ENCODE results near the gene CD276. TPM values are rescaled to one million over a fixed set of nuclear protein-coding genes. Genes with fewer than 3 reads are reported as not detected.

Gene CD276
- total RNA-seq, 4 donors from 2014 or later, result 22.8 to 48.7 (median 30.8) TPM

DNA sequence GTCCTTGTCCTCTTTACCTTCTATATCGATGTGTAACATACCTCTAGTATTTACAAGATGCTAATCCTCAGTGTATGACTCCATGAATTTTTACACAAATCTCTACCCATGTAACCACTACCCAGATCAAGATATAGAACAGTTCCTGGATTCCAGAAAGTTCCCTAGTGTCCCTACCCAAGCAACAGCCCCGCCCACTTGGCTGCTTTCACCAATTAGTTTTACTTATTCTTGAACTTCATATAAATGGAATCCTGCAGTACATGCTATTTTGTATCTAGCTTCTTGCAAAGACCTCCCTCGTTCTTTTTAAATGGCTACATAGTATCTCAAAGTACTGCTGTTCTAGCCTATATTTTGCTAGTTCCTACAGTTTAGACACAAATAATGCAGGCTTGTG lies 33.0 kb downstream of the CD276 start:
- Histone ChIP-seq H3K27me3 (no peaks in the 10 kb centered on the region), H3K9me3 (no peaks in the 10 kb centered on the region), H3K4me3 (no peak overlapping the region), H3K36me3 (peaks cover 0 to 12% (median 0%) of the 10 kb centered on the region in 3 donors), H3K27ac (no peak overlapping the region), H3K4me1 (no peaks in the 10 kb centered on the region)
- no peak for TF ChIP-seq POLR2A (IDR thresholded peaks at IDR 0.05)
- no peak for TF ChIP-seq CTCF (IDR thresholded peaks at IDR 0.05)
- DNase-seq, result no peak

- TF ChIP-seq POLR2A (IDR thresholded peaks at IDR 0.05), result no peak
- TF ChIP-seq CTCF (IDR thresholded peaks at IDR 0.05), result no peak
- peaks cover 0 to 7% (median 0%) of the 10 kb centered on the region in 3 donors for H3K36me3 ChIP-seq
- H3K27ac ChIP-seq, result no peak overlapping the region
- H3K4me3 ChIP-seq, result no peak overlapping the region
- no peak for DNase-seq
- no peaks in the 10 kb centered on the region for H3K4me1 ChIP-seq
- H3K9me3 ChIP-seq, result no peaks in the 10 kb centered on the region
- no peaks in the 10 kb centered on the region for H3K27me3 ChIP-seq
Measured at GRCh38 chr15:73717802-73718201, 33.6 kb downstream of the CD276 start.

DNA sequence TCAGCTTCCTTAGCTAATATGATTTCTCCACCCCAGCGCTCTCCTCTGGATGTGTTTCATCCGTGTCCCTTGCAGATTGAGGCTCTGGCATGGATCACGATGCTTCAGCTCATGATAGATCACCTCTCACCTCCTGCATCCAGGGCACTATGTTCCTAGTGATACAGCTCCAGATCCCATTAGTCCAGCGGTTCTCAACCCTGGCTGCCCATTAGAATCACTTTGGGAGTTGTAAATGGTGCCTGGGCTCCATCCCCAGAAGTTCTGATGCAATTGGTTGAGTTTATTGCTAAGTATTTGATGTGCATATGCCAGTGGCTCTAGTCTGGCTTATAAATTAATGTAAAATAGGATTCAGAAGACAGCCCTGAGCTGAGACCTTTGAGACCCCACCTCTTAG lies 34.5 kb downstream of the CD276 start:
- no peak for TF ChIP-seq POLR2A (IDR thresholded peaks at IDR 0.05)
- TF ChIP-seq CTCF (IDR thresholded peaks at IDR 0.05), result no peak
- H3K27me3 ChIP-seq, result no peaks in the 10 kb centered on the region
- DNase-seq, result no peak
- no peaks in the 10 kb centered on the region for H3K4me1 ChIP-seq
- H3K36me3 ChIP-seq, result peaks cover 0 to under 1% (median 0%) of the 10 kb centered on the region in 3 donors
- no peak overlapping the region for H3K4me3 ChIP-seq
- H3K27ac ChIP-seq, result no peak overlapping the region
- H3K9me3 ChIP-seq, result no peaks in the 10 kb centered on the region

DNA sequence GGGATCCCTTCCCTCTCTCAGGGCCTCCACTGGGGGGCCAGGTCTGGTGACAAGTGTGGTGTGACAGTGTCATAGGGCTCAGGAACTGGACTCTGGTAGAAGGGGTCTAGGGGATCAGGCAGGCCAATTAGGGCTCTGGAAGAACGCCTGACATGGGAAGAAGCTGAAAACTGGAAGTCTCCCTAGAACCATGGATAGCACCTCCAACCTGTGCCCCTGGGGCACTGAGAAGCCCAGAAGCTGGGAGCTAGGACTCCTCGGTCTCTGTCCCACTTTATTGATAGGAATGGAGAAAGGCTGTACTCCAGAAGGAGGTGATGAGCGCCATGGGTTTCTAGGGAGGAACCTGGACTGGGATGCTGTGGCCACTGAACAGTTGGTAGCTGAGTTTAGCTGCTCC lies 38.2 kb downstream of the CD276 start:
- Histone ChIP-seq H3K4me3 (no peak overlapping the region), H3K4me1 (no peaks in the 10 kb centered on the region), H3K9me3 (no peaks in the 10 kb centered on the region), H3K27ac (no peak overlapping the region), H3K36me3 (no peaks in the 10 kb centered on the region), H3K27me3 (no peaks in the 10 kb centered on the region)
- TF ChIP-seq POLR2A (IDR thresholded peaks at IDR 0.05) (no peak), CTCF (IDR thresholded peaks at IDR 0.05) (no peak)
- no peak for DNase-seq

GRCh38 chr15:73723191-73723590 lies 39.0 kb downstream of the CD276 start:
- Histone ChIP-seq H3K4me3 (no peak overlapping the region), H3K27ac (no peak overlapping the region), H3K9me3 (no peaks in the 10 kb centered on the region), H3K36me3 (no peaks in the 10 kb centered on the region), H3K4me1 (no peaks in the 10 kb centered on the region), H3K27me3 (no peaks in the 10 kb centered on the region)
- TF ChIP-seq CTCF (IDR thresholded peaks at IDR 0.05) (no peak), POLR2A (IDR thresholded peaks at IDR 0.05) (no peak)
- no peak for DNase-seq

DNA sequence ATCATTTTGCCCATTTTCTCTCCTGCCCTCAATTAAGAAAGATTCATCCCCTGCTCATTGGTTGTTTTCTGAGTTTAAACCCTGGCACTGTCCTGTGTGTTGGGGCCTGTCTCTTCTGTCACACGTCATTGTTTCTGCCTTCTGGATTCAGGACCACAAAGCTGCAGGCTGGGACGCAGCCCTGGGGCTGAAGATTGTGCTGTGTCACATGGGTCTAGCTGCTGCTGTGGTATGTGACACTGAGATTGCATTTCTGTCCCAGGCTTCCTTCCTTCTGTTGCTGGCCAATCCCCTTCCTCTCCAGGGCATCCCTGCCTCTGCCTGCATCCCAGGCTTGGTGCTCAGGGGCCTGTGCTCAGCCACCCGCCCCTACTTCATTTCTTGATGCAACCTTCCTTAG lies 40.0 kb downstream of the CD276 start:
- no peaks in the 10 kb centered on the region for H3K9me3 ChIP-seq
- no peak overlapping the region for H3K27ac ChIP-seq
- TF ChIP-seq POLR2A (IDR thresholded peaks at IDR 0.05), result no peak
- TF ChIP-seq CTCF (IDR thresholded peaks at IDR 0.05), result no peak
- H3K36me3 ChIP-seq, result no peaks in the 10 kb centered on the region
- H3K27me3 ChIP-seq, result no peaks in the 10 kb centered on the region
- no peaks in the 10 kb centered on the region for H3K4me1 ChIP-seq
- no peak for DNase-seq
- no peak overlapping the region for H3K4me3 ChIP-seq
